OCI-LY1 (cell line): ENCODE measurements around the gene FAM110A.

Experiments
- H2AFZ ChIP-seq: fragments of 200-600 bp; sonication (generic), shearing (Covaris generic); 2 replicates; pipeline ENCODE4 v1.6.0; 2014; ENCODE audit warnings: antibody characterized with exemption, mild to moderate bottlenecking, low read length
- H3F3A ChIP-seq: fragments of 200-600 bp; sonication (generic), shearing (Covaris generic); 2 replicates; pipeline ENCODE4 v1.6.0; 2014; ENCODE audit warnings: mild to moderate bottlenecking, antibody characterized with exemption, low read length, moderate library complexity; ENCODE audit not compliant: insufficient read depth
- H3K27ac ChIP-seq: fragments of 200-600 bp; sonication (generic); 2 replicates; pipeline ENCODE4 v1.5.1; 2014; ENCODE audit warnings: low read length, mixed run types, mild to moderate bottlenecking, low read depth; ENCODE audit not compliant: poor library complexity, severe bottlenecking
- H3K27me3 ChIP-seq: fragments of 200-600 bp; sonication (generic); 2 replicates; pipeline ENCODE4 v1.6.0; 2014; ENCODE audit warnings: antibody characterized with exemption, mild to moderate bottlenecking, low read length, moderate library complexity; ENCODE audit not compliant: insufficient read depth
- H3K36me3 ChIP-seq: fragments of 200-600 bp; sonication (generic); 2 replicates; pipeline ENCODE4 v1.6.1; 2014; ENCODE audit warnings: mild to moderate bottlenecking, antibody characterized with exemption, low read length, moderate library complexity, mixed read lengths; ENCODE audit not compliant: insufficient read depth
- H3K4me1 ChIP-seq: fragments of 200-600 bp; sonication (generic); 2 replicates; pipeline ENCODE4 v1.5.1; 2014; ENCODE audit warnings: mild to moderate bottlenecking, low read length, moderate library complexity; ENCODE audit not compliant: insufficient read depth, severe bottlenecking
- H3K4me2 ChIP-seq: fragments of 200-600 bp; sonication (generic), shearing (Covaris generic); 2 replicates; pipeline ENCODE4 v1.6.1; 2014; ENCODE audit warnings: low read length
- H3K4me3 ChIP-seq: fragments of 200-600 bp; sonication (generic); 2 replicates; pipeline ENCODE4 v1.5.1; 2014; ENCODE audit warnings: low read length, low read depth, mild to moderate bottlenecking, mixed read lengths; ENCODE audit not compliant: poor library complexity, severe bottlenecking
- H3K79me2 ChIP-seq: fragments of 200-600 bp; shearing (Covaris generic); 2 replicates; pipeline ENCODE4 v1.6.1; 2016; ENCODE audit warnings: mixed run types, low read length, mixed read lengths; ENCODE audit not compliant: insufficient read depth
- H3K9ac ChIP-seq: fragments of 200-600 bp; sonication (generic), shearing (Covaris generic); 2 replicates; pipeline ENCODE4 v1.6.1; 2014; ENCODE audit warnings: mild to moderate bottlenecking, low read length, mixed read lengths
- H3K9me2 ChIP-seq: fragments of 200-600 bp; sonication (generic), shearing (Covaris generic); 2 replicates; pipeline ENCODE4 v1.6.1; 2014; ENCODE audit warnings: low read depth, mild to moderate bottlenecking, low read length, mixed read lengths
- H3K9me3 ChIP-seq: fragments of 200-600 bp; shearing (Covaris generic); 2 replicates; pipeline ENCODE4 v1.6.1; 2014; ENCODE audit warnings: low read length, mixed read lengths
- H4K20me1 ChIP-seq: fragments of 200-600 bp; sonication (generic), shearing (Covaris generic); 2 replicates; pipeline ENCODE4 v1.6.0; 2016; ENCODE audit warnings: mild to moderate bottlenecking, low read length; ENCODE audit not compliant: insufficient read depth
- EZH2 ChIP-seq: fragments of 200-600 bp; sonication (generic), shearing (Covaris generic); IDR thresholded peaks from 2 replicates; pipeline ENCODE4 v1.8.0; 2017; ENCODE audit warnings: borderline replicate concordance, mixed run types, mild to moderate bottlenecking, antibody characterized with exemption, low read length, moderate library complexity, mixed read lengths
- TF ChIP-seq, protein P1 (sequence below): fragments of 200-600 bp; sonication (generic), shearing (Covaris generic); IDR thresholded peaks from 2 replicates; pipeline ENCODE4 v1.5.1; 2017; ENCODE audit warnings: mild to moderate bottlenecking, antibody characterized with exemption, low read length, moderate library complexity, mixed read lengths

The FAM110A gene

DNA sequence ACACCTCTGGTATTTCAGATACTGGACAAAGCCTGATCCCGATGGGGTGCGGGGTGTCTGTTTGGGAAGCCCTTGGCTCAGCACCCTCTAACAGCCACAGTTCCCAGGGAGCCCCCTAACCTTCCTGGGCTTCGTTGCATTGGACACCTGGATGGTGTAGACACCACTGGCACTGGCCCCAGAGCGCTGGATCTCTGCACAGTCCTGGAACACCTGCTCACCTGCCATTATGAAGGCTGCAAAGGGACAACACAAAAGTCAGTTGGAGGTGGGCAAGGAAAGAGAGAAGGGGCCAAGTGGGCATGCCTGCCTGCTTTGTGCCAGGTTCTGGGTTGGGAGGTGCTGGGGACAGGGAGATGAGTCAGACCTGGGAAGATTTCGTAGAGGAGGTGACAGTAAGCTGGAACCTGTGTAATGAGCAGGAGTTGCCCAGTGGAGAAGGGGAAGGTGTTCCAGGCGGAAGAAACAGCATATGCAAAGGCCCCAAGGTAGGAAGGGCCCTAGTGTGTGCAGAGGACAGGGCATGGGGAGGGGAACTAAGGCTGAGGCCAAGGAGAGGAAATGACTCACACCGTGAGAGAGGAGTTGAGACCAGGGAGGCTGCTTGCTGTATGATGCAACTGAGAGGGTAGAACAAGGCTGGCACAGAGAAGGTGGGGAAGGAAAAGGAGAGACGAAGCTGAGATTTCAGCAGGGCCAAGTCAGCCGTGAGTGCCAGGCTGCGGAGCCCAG, 47.7 kb downstream of the FAM110A start:
- no peak overlapping the region for H3K9ac ChIP-seq
- H4K20me1 ChIP-seq, result no peaks in the 10 kb centered on the region
- H3K79me2 ChIP-seq, result no peaks in the 10 kb centered on the region
- no peak overlapping the region for H3K27ac ChIP-seq
- no peak for TF ChIP-seq EZH2
- TF ChIP-seq, protein P1, sequence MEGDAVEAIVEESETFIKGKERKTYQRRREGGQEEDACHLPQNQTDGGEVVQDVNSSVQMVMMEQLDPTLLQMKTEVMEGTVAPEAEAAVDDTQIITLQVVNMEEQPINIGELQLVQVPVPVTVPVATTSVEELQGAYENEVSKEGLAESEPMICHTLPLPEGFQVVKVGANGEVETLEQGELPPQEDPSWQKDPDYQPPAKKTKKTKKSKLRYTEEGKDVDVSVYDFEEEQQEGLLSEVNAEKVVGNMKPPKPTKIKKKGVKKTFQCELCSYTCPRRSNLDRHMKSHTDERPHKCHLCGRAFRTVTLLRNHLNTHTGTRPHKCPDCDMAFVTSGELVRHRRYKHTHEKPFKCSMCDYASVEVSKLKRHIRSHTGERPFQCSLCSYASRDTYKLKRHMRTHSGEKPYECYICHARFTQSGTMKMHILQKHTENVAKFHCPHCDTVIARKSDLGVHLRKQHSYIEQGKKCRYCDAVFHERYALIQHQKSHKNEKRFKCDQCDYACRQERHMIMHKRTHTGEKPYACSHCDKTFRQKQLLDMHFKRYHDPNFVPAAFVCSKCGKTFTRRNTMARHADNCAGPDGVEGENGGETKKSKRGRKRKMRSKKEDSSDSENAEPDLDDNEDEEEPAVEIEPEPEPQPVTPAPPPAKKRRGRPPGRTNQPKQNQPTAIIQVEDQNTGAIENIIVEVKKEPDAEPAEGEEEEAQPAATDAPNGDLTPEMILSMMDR, result no peak
- no peak overlapping the region for H3K4me3 ChIP-seq
- no peaks in the 10 kb centered on the region for H3K4me1 ChIP-seq
- no peak overlapping the region for H3K4me2 ChIP-seq
- H3K9me3 ChIP-seq, result no peaks in the 10 kb centered on the region
- no peaks in the 10 kb centered on the region for H3K9me2 ChIP-seq
- no peaks in the 10 kb centered on the region; the same call in 1 of the 2 replicates for H3K27me3 ChIP-seq
- H3K36me3 ChIP-seq, result no peaks in the 10 kb centered on the region
- no peak overlapping the region for H2AFZ ChIP-seq
- H3F3A ChIP-seq, result no peaks in the 10 kb centered on the region

GRCh38 chr20:881783-882144, 48.2 kb downstream of the FAM110A start:
- Histone ChIP-seq H2AFZ (no peak overlapping the region), H3K27me3 (no peaks in the 10 kb centered on the region; the same call in 1 of the 2 replicates), H3K9me3 (no peaks in the 10 kb centered on the region), H3K4me2 (no peak overlapping the region), H3K4me3 (no peak overlapping the region), H3K9me2 (no peaks in the 10 kb centered on the region), H3F3A (no peaks in the 10 kb centered on the region), H3K36me3 (no peaks in the 10 kb centered on the region), H4K20me1 (no peaks in the 10 kb centered on the region), H3K4me1 (no peaks in the 10 kb centered on the region), H3K27ac (no peak overlapping the region), H3K9ac (no peak overlapping the region), H3K79me2 (no peaks in the 10 kb centered on the region)
- no peak for TF ChIP-seq EZH2
- TF ChIP-seq, protein P1, result no peak

GRCh38 chr20:884983-885952, 51.8 kb downstream of the FAM110A start:
- no peak overlapping the region for H3K4me2 ChIP-seq
- H3K79me2 ChIP-seq, result no peaks in the 10 kb centered on the region
- no peak overlapping the region for H3K4me3 ChIP-seq
- no peak overlapping the region for H2AFZ ChIP-seq
- H3K9me3 ChIP-seq, result no peaks in the 10 kb centered on the region
- H3K27ac ChIP-seq, result no peak overlapping the region
- TF ChIP-seq, protein P1, result no peak
- no peak for TF ChIP-seq EZH2
- no peak overlapping the region for H3K9ac ChIP-seq
- no peaks in the 10 kb centered on the region for H4K20me1 ChIP-seq
- no peaks in the 10 kb centered on the region for H3K4me1 ChIP-seq
- H3F3A ChIP-seq, result no peaks in the 10 kb centered on the region
- no peaks in the 10 kb centered on the region for H3K36me3 ChIP-seq
- H3K9me2 ChIP-seq, result no peaks in the 10 kb centered on the region
- H3K27me3 ChIP-seq, result no peaks in the 10 kb centered on the region; the same call in 1 of the 2 replicates
